Medulla oblongata (tissue), 1 donor: ENCODE results near the gene ANKIB1.
"Not testable (repeated sequence)": the region's sequence is repeated elsewhere in the genome, so short reads cannot be mapped to it uniquely, and the experiment has no call there.

Experiments used
- DNase-seq: peaks from one replicate; pipeline ENCODE4 v3.0.0-alpha.2; 2015; ENCODE audit errors: extremely low spot score

The ANKIB1 gene

GRCh38 chr7:92330835-92331438 lies 85.2 kb downstream of the ANKIB1 start:
- DNase-seq: no peak

- DNase-seq: no peak
These were observed 85.7 kb downstream of the ANKIB1 start for GRCh38 chr7:92331508-92331907.

- no peak for DNase-seq
These were observed 87.0 kb downstream of the ANKIB1 start for GRCh38 chr7:92332782-92333181.

- DNase-seq: no peak
These were observed 88.1 kb downstream of the ANKIB1 start for GRCh38 chr7:92333866-92334265.

- no peak for DNase-seq
These were observed 89.8 kb downstream of the ANKIB1 start for GRCh38 chr7:92335574-92335973.

- DNase-seq: no peak
These were observed 91.0 kb downstream of the ANKIB1 start for GRCh38 chr7:92336662-92337340.

GRCh38 chr7:92340016-92340415 lies 94.2 kb downstream of the ANKIB1 start:
- peak; percentile 30 for DNase-seq

GRCh38 chr7:92343714-92344113 lies 97.9 kb downstream of the ANKIB1 start:
- DNase-seq: no peak

GRCh38 chr7:92352009-92352408 lies 106.2 kb downstream of the ANKIB1 start:
- DNase-seq: no peak

- no peak for DNase-seq
These were observed 108.4 kb downstream of the ANKIB1 start for GRCh38 chr7:92354214-92354613.

- no peak for DNase-seq
These were observed 110.6 kb downstream of the ANKIB1 start for GRCh38 chr7:92356406-92356805.

GRCh38 chr7:92357260-92357659 lies 111.5 kb downstream of the ANKIB1 start:
- no peak for DNase-seq

GRCh38 chr7:92359179-92359578 lies 113.4 kb downstream of the ANKIB1 start:
- not testable (repeated sequence) for DNase-seq

GRCh38 chr7:92359801-92360200 lies 114.0 kb downstream of the ANKIB1 start:
- DNase-seq: no peak

GRCh38 chr7:92360387-92360786 lies 114.6 kb downstream of the ANKIB1 start:
- no peak for DNase-seq

GRCh38 chr7:92362131-92362530 lies 116.4 kb downstream of the ANKIB1 start:
- DNase-seq: no peak

- DNase-seq: no peak
These were observed 121.0 kb downstream of the ANKIB1 start for GRCh38 chr7:92366730-92367129.

GRCh38 chr7:92368741-92369140 lies 123.0 kb downstream of the ANKIB1 start:
- DNase-seq: peak; percentile 71

- DNase-seq: no peak
These were observed 129.2 kb downstream of the ANKIB1 start for GRCh38 chr7:92375013-92375412.

- no peak for DNase-seq
These were observed 145.3 kb downstream of the ANKIB1 start for GRCh38 chr7:92391071-92391470.

- DNase-seq: no peak
These were observed 151.8 kb downstream of the ANKIB1 start for GRCh38 chr7:92397542-92397941.

GRCh38 chr7:92400013-92400412 lies 154.2 kb downstream of the ANKIB1 start:
- no peak for DNase-seq

- no peak for DNase-seq
These were observed 157.4 kb downstream of the ANKIB1 start for GRCh38 chr7:92402920-92403759.
